NCI-H1105 treated with DMSO at 0.1 percent for 48 hours (cell line): ENCODE measurements around the gene GTF2H3.
"Not testable (repeated sequence)": the region's sequence is repeated elsewhere in the genome, so short reads cannot be mapped to it uniquely, and the experiment has no call there.

Experiments
- DNase-seq: peaks from one replicate; lab custom pipeline; 2025; lab: John Stamatoyannopoulos, UW

Gene GTF2H3

DNA sequence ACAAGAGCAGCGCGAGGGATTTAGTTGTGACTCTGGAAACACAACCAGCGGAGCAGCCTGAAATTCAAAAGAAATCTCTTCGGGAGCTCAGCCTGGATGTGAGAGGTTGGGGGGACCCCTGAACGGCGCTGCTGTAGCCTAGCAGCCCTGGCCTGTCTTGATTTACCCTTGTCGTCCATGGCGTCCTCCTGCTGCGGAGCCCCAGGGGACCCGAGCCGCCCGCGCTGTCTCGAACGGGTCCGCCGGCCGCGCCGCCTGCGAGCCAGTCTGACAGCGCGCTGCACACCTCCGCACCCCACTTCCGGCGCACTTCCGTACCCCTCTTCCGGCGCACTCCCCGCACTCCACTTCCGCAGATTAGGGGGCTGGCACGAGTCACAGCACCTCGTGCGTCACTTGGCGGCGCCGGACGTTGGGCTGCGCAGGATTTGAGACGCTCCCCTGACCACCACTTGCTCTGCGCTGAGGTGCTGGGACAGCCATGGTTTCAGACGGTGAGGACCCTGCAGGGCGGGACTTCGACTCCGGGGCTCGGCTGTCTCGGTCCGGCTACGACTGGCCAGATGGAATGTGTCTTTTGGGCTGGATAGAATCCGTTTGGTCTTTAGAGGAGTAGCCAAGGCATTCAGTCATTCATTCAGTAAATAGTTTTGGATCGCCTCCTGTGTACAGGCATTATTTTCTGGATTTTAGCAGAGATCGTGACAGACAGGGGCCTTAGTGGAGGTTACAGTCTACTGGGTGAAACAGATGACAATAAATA, at the start of gene GTF2H3, which contains the start of gene EIF2B1:
TSS of gene GTF2H3 (plus strand) at position 451 of the 763 bp plus-strand sequence. CDS start at position 482, 31 bp downstream.
TSS of gene EIF2B1 (minus strand) at position 308 of the 763 bp plus-strand sequence. CDS start at position 179, 129 bp downstream.
- DNase-seq = peak; percentile 96

DNA sequence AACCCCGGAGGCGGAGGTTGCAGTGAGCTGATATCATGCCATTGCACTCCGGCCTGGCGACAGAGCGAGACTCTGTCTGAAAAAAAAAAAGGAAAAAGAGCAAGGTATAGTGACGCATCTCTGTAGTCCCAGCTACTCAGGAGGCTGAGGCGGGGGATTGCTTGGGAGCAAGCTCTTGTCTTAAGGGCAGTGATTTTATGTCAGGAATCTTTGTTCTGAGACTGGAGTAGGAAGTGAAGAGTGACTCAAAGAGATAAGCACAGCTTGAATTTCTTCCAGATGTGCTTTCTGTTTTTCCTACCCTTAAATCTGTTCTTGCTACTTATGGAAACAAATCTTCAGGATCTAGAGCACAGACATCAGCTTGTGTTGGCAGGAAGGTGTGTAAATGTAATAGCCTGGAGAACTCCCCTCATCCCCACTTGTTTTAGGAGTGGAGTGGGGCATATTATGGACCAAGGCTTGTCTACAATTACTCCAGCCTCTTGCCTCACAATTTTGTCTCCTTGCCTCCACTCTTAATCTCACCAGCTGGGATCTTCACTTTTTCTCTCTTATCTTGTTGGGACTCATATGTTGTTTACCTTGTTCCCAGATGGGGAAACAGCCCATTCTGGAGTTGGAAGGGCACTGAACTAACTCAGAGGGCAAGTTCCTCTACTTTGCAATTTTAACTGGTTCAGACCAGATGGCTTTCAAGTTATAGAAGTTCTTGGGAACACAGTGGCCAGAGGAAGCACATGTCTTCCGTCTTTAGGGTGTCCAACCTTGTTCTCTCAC, 41.7 kb upstream of the GTF2H3 start:
- DNase-seq = no peak

DNA sequence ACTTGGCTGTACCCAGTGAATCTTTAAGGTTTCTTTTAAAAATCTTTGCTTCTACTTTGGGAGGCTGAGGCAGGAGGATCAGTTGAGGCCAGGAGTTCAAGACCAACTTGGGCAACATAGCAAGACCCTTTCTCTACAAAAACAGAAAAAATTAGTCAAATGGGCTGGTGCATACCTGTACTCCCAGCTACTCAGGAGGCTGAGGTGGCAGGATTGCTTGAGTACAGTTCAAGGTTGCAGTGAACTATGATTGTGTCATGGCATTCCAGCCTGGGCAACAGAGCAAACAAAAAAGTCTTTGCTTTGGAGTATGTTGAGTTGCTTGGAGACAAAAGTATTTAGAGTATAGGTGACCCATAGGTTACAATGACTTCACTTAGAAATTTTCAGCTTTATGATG, 37.9 kb upstream of the GTF2H3 start:
- no peak for DNase-seq

DNA sequence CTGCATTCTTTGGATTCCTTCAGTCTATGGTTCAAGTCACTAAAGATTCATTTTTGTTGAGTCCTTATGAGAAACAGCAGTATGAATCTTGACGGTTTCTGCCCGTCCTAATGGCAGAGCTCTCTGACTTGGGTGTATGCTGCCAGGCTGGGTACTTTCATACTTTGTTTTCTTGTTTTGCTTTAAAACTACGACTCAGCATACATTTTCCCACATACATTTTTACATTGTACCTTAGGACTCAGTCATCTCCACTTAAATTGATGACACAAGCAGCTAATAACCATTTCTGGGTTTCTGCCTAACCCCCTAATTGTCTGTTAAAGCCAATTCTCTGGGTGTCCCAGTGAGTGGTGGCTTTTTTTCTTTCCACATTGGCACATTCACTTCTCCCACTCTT, 36.5 kb upstream of the GTF2H3 start:
- no peak for DNase-seq

DNA sequence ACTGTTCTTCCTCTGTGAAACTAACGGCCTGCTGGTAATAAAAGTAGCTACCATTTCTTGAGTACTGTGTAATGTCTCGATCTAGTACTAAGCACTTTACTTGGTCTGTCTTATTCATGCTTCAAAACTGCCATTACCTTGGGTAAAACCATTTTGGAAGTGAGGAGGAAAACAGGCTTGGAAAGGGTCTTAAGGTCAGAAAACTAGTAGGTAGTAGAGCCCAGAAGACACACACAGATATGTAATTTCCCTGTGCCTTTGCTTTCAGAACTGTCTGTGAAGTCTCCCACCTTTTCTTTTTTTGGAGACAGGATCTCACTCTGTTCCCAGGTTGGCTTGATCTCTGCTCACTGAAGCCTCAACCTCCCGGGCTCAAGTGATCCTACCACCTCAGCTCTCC, 35.1 kb upstream of the GTF2H3 start:
- no peak for DNase-seq

DNA sequence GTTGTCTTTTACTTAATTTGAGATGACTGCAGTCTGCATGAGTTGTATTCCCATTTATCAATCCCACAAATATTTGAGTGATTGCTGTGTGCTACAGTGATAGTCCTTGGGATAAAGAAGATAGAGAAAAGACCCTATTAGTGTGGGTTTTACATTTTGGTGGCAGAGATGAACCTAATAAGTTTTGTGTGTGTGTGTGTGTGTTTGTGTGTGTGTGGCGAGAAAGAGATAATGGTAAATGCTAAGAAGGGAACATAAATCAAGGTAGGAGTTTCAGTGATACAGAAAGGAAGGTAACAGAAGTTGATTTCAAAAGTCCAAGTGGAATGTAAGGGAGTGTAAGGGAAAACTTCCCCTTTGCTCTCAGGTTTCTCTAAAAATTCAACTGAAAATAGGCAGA, 34.3 kb upstream of the GTF2H3 start:
- DNase-seq = no peak

DNA sequence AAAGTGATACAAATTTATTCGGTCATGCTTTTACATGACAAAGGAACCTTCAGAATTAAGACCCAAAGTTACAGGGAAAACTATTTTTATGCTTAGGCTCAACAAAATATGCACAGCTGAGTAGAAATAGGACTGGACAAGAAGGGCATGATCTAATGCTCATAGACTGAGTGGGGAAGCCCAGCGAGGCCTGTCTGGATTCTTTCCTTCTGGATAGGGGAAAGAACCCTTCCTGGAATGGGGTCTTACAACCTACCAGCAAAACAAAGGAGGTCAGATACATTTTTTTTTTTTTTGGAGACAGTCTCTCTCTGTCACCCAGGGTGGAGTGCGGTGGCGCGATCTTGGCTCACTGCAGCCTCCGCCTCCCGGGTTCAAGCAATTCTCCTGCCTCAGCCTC, 33.9 kb upstream of the GTF2H3 start:
- no peak for DNase-seq

DNA sequence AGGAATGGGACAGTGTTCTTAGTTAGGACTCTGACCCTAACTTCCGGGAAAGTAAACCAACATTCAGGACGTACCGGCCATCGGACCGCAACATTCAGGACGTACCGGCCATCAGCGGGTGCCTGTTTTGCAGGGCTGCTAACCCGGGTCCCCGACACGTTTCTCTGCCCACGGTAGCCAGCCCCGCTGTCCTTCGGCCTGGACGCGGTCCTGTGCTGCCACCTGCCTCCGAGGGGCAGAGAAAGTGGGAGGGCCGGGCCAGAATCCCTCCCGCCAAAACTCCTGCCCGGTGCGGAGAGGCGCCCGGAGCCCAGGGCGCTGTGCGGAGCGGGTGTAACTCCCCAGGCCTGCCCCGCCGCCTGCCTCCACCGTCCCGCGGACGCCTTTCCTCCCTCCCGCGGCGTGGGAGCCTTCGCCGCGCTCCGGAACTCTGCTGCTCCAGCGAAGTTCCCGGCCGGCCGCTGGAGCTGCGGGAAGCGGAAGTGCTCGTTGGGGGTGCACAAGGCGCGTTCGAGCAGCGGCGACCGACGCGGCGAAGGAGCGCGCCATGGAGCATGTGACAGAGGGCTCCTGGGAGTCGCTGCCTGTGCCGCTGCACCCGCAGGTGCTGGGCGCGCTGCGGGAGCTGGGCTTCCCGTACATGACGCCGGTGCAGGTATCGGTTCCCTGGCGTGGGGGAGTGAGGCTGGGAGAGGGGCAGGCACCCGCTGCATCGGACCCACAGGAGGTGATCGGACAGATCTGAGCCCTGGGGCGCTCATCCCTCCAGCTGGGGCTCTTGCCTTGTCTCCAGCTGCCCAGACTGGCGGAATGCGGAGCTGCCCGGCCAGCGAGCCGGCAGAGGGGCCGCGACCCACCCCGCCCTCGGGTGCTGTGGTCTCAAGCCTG, 31.8 kb upstream of the GTF2H3 start, which contains the start of gene DDX55:
TSS of gene DDX55 (plus strand) at position 498 of the 888 bp plus-strand sequence. CDS start at position 548, 50 bp downstream.
- peak; percentile 66 for DNase-seq

DNA sequence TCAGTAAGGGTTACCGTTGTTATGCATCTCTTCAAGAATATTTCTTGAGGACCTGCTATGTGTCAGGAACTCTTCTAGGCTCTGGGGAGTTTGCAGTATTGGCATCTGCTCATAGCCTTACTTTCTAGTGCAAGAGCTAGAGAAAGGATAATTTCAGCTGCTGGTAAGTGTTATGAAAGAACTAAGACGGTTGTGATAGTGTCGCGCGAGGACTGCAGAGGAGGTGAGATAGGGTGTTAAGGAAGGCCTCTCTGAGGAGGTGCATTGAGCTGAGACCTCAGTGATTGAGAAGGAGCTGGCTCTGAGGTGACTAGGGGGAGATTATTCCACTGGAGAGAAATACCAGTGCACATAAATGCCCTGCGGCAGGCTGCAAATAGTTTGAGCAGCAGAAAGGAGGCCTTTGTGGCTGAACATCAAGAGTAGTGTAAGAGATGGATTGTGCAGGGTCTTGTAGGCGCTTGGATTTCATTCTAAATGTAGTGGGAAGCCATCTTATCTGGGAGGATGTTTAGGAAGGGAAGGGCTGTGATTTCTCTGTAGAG, 30.9 kb upstream of the GTF2H3 start:
- no peak for DNase-seq

DNA sequence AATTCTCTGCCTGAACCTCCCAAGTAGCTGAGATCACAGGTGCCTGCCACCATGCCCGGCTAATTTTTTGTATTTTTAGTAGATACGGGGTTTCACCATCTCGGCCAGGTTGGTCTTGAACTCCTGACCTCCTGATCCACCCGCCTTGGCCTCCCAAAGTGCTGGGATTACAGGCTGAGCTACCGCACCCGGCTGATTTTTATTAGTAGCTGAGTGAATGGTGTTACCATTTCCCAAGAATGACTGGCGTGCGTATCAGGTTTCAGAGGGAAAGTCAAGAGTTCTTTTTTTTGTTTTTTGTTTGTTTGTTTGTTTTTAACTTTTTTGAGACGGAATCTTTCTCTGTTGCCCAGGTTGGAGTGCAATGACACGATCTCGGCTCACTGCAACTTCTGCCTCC, 30.1 kb upstream of the GTF2H3 start:
- not testable (repeated sequence) for DNase-seq

DNA sequence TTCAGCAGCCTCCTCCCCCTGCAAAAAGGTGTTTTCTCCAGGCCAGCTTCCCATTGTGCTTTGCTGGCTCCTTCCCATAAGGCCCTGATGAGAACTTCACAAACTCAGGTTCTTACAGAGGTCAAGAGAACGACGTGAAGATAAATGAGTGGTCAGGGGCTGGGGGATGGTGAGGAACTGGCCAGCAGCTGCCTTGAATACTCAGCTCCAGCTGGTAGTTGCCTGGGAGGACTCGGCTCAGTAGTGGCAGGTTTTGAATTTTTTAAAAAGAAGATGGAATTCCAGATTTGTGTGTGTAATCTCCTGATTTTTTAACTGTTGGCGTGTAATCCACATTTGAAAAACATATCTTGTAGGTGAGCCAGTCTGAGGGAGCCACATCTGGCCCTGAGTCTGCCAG, 25.9 kb upstream of the GTF2H3 start:
- DNase-seq = no peak

DNA sequence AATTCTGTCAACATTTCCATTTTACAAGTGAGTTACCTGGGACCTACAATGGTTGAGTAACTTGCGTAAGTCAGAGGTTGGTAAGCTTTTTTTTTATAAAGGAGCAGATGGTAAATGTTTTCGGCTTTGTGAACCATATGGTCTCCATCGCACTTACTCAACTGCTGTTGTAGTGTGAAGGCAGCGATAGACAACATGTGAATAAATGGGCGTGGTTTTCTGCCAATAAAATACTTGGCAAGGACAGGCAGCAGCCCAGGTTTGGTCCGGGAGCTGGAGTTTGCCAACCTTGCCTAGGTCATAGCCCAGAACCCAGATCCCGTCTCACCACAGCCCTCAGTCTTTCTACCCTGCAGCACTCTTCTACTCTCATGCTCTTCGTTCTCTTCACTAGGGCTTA, 25.4 kb upstream of the GTF2H3 start:
- DNase-seq = no peak

DNA sequence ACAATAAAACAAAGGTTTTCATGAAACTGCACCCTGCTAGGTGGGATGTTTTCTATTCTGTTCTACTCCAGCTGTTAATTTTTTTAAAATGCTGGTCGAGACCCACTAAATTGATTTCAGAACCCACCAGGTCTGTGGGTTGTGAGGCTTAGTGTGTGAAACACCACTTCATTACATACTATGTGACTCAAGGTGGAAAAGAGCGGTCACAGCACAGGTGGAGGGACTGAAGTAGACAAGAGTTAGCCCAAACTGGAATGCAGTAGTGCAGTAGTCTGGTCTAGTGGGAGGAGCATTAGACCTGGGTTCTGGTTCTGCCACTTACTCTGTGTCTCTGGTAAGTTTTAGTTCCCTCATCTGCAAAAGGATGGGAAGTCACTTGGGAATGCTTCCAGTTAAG, 19.5 kb upstream of the GTF2H3 start:
- DNase-seq = no peak

DNA sequence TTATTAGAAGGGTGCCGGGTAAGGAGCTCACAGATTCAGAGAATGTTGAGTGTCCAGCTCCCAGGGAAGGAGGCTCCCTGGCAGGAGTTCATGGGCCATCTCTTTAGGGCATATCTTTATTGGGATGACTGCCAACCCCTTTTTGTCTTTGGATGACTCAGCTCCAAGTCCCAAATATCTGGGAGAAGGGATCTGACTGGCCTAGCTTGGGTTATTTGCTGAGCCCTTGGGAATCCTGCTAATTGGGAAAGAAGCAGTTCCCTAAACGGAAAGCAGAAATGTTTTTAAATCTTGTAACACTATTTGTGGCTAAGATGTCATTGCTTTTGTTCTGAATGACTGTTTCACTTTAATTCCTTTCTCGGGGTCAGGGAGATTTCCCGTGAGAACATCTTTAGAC, 19.1 kb upstream of the GTF2H3 start:
- no peak for DNase-seq

DNA sequence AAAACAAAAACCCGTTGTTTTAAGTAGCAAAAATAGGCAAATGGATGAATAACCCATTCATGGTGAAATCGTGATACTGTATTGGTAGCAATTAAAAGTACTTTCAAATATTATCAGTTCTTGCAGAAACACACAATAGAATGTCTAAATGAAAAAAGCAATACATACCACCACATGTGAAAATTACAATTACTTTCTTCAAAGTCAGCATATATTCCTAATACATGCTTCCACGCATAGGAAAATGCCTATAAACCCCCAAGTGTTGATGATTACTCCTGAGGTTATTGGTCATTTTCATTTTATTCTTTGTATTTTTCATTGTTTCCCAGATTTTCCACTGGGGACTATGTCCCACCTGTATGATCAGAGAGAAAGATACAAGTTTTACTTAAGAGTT, 16.5 kb upstream of the GTF2H3 start:
- DNase-seq = no peak

DNA sequence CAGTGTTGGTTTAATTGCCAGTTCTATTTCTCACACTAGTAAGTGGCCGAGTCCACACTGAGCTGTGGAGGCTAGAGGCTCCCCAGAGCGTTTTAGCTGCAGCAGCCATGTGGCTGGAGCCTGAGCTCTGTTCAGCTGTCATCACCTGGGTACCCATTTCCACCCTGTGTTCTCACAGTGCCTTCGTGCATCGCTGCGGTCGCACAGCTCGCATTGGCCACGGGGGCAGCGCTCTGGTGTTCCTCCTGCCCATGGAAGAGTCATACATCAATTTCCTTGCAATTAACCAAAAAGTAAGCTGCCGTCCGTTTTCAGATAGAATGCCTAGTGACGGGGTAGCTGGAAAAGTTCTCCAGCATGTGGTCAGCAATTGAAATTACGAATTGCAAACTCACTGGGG, 16.0 kb upstream of the GTF2H3 start:
- DNase-seq = no peak

DNA sequence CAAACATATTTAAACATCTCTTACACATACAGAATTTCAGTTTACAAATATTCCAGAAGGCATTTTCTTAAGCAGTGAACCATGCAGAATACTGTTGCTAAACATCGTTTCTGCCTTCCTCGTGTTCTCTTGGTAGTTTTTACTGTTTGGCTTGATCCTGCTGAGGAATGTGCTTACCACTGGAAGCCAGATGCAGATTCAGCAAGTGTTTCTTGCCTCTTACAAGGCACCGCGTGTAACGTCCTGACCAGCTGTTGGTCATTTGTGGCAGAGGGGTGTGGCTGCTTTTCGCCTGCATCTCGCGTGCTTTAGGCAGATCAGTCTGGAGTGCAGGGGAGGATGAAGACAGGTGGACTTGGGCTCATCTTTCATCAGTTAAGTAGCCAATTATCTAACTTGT, 12.5 kb upstream of the GTF2H3 start:
- no peak for DNase-seq

DNA sequence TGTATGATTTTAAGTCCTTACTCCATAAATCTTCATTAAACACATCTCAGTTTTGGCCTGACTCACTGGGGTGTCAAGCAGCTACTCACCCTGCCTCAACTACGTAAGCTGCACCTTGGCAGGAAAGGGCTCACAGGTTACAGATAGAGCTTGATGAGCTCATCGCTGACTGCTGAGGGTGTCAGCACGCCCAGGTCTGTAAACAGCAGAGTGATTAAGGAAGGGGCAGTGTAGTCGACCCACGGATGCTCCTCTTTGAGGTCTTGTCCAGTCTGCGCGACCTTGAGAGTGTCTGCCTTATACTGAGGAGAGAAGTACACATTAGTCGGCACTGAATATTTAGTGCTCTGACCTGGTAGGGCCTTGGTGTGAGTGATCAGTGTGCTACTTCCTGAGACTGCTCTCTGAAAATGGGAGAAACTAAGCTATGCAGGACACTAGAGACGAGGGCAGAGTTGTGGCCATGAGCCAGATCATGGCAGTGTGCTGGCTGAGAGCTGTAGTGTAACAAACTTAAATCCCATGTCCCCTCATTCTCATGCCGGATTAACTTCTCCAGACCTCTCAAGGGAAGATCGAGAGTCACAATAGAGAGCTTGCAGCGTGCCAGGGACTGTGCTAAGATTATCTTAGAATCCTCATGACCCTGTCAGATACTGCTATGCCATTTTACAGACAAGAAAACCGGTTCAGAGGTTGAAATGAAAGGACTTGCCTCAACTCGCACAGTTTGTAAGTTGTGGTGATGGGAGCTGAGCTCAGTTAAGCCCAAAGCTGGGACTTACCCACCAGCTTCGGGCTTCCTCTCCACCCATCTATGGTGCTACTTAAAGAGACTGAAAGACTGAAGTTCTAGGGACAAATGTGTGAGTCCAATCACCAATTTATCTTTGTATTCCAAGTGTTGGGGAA, 11.8 kb upstream of the GTF2H3 start:
- DNase-seq = no peak

DNA sequence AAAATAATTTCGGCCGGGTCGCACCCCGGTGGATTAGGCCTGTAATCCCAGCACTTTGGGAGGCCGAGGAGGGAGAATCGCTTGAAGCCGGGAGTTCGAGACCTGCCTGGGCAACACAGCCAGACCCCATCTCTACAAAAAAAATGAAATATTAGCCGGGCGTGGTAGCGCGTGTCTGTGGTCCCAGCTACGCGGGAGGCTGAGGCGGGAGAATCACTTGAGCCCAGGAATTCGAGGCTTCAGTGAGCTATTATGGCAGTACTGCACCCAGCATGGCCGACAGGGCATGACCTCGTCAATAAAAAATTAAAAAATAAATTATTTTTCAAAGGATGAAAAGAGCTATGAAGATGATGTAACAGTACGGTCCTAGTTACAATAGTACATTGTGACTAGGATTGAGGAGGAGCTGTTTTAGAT, 523 bp downstream of the GTF2H3 start:
- DNase-seq = no peak

DNA sequence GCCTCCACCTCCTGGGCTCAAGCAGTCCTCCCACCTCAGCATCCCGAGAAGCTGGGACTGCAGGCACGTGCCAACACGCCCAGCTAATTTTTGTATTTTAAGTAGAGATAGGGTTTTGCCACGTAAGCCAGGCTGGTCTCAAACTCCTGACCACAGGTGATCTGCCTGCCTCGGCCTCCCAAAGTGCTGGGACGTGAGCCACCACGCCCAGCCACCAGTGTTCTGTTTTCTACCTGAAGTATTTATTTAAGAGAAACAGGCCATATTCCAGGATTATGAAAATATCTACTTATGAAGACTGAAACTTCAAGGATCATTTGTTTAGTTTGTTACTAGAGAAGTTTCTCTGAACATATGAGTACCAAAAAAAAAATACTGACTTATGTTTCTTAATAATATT, 10.3 kb downstream of the GTF2H3 start:
- no peak for DNase-seq

DNA sequence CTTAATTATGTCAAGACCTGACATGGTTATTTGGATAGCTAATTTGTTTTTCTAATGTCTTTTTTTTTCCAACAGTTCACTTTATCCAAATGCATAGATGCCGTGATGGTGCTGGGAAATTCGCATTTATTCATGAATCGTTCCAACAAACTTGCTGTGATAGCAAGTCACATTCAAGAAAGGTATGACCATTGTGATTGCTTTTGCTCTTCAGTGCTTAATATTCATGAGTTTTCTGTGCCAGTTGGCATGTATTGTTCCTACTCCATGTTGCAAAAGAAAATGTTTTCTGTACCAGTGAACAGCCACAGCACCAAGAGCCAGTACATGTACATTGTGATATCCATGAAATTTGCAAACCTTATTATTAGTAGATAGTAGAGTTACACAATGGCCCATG, 11.8 kb downstream of the GTF2H3 start:
- DNase-seq = no peak
